Vagina (tissue), 2 donors: ENCODE results near the gene SPATS2.

ENCODE experiments used
- CTCF ChIP-seq, 3 experiments: fragments of 450-650 bp in 2 of 3; fragments of 200-600 bp in 1 of 3; sonication (generic) in 1 of 3; IDR thresholded peaks; one replicate each; pipeline ENCODE4 v1.5.1; 2017 to 2019; ENCODE audit warnings: antibody characterized with exemption in 3 of 3, mild to moderate bottlenecking in 2 of 3, moderate library complexity in 2 of 3
- POLR2A ChIP-seq, 2 donors: fragments of 450-650 bp; IDR thresholded peaks; one replicate each; pipeline ENCODE4 v1.6.1; 2017; ENCODE audit warnings: antibody characterized with exemption in 2 of 2, mild to moderate bottlenecking in 2 of 2, moderate library complexity in 2 of 2
- POLR2AphosphoS5 ChIP-seq, 2 donors: sonication (generic); formaldehyde crosslinking; IDR thresholded peaks; one replicate each; pipeline ENCODE4 v1.9.0; 2017; ENCODE audit warnings: antibody characterized with exemption in 2 of 2, mild to moderate bottlenecking in 2 of 2, low read depth in 1 of 2; ENCODE audit not compliant: insufficient read depth in 1 of 2

DNA sequence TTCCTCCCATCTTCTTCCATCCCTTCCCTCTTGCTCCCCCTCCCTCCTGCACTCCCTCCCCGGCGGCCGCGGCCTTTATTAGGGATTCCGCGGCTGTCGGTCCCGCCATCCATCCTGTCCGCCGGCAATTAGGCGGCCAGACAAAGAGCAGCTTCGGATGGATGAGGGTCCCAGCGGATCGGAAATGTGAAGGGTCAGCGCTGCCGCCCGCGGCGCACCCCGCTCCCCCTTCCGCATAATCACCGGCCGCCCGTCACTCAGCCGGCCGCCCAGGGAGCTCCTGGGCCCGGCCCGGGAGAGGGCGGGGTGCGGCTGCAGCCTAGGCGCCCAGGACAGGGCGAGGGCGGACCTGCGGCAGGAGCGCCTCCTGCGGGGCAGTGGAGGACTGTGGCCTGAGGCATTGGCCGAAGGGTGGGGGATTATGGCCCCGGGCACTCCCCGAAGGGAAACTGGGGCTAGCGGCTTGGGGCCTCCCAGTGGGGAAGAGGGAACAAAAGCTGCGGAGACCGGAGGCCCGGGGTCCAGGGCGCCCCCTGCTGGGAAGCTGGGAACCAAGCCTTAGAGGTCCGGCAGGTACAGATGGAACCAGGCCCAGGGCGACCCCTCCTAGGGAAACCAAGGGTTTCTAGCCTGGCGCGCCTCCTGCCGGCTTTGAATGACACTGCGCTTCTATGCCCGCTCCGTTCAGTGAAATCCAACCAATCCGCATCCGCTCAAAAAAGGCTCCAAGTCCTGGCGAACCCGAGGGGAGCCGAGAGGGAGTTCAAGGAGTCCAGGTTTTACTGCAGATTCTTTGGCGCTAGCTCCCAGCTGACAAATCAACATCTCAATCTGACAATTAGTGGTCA, 25.0 kb upstream of the SPATS2 start:
- TF ChIP-seq POLR2A (IDR thresholded peaks at IDR 0.05) (no peak), CTCF (IDR thresholded peaks at IDR 0.05) (peak; percentile 49 to 70 (median 57)), POLR2AphosphoS5 (IDR thresholded peaks at IDR 0.05; ENCODE audit: insufficient read depth in 1 of 2, low read depth in 1 of 2) (peak in 1 of 2 donors; percentile 16)
